Prostate gland (tissue), 2 donors: ENCODE results near the gene TRIP13.

ENCODE experiments used
- POLR2A ChIP-seq: fragments of 450-650 bp; IDR thresholded peaks from one replicate; pipeline ENCODE4 v1.6.1; 2016; ENCODE audit warnings: antibody characterized with exemption, mild to moderate bottlenecking
- POLR2AphosphoS5 ChIP-seq: sonication (generic); formaldehyde crosslinking; IDR thresholded peaks from one replicate; pipeline ENCODE4 v1.6.1; 2017; ENCODE audit warnings: antibody characterized with exemption
- TF ChIP-seq, protein P1 (sequence below), 4 experiments: fragments of 200-600 bp in 2 of 4; fragments of 450-650 bp in 2 of 4; sonication (generic) in 2 of 4; IDR thresholded peaks; 1 replicate in 3 of 4; 2 replicates in 1 of 4; pipeline ENCODE4 v1.5.1; 2016 to 2019; ENCODE audit warnings: antibody characterized with exemption in 4 of 4, mild to moderate bottlenecking in 2 of 4, moderate library complexity in 2 of 4

DNA sequence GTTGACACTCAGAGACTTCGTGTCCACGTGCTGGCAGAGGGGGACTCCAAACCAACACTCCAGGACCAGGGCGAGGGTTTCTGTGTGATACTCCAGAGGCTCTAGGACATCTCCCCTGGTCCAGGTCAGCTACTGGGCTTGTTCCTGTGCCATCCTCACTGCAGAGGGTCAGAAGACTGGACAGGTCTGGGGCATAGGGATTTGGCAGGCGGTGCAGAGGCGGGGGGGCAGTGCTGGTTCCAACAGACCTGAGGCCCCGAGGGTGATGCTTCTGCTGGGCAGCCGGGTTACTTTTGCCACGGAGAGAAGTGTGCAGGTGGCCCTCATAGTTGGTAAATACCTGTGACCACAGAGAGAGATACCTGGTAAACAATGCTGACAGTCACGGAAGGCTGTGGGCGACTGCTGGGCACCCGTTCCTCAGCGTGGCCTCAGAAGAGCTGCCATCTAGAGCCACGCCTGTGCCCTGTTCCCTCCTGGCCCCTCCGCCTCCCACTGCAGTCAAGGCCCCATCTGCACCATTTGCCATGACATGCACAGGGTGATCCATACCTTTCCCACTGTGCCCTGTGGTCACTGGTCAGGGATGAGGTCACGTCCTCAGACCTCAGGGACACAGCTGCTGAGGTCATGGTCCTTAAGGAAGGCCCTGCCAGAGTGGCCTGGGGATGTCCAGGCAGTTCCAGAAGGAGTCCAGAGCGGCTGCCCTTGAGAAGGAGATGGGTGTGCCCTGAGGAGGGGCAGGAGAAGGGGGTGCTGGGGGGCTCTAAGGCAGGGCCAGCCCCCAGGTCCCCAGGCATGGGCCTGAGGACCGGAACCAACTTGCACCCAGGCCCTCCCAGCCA, 30.0 kb downstream of the TRIP13 start:
- TF ChIP-seq, protein P1, sequence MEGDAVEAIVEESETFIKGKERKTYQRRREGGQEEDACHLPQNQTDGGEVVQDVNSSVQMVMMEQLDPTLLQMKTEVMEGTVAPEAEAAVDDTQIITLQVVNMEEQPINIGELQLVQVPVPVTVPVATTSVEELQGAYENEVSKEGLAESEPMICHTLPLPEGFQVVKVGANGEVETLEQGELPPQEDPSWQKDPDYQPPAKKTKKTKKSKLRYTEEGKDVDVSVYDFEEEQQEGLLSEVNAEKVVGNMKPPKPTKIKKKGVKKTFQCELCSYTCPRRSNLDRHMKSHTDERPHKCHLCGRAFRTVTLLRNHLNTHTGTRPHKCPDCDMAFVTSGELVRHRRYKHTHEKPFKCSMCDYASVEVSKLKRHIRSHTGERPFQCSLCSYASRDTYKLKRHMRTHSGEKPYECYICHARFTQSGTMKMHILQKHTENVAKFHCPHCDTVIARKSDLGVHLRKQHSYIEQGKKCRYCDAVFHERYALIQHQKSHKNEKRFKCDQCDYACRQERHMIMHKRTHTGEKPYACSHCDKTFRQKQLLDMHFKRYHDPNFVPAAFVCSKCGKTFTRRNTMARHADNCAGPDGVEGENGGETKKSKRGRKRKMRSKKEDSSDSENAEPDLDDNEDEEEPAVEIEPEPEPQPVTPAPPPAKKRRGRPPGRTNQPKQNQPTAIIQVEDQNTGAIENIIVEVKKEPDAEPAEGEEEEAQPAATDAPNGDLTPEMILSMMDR (IDR thresholded peaks at IDR 0.05) = no peak
- TF ChIP-seq POLR2A (no peak), POLR2AphosphoS5 (no peak)
